NCI-H146 (cell line): ENCODE data around the gene KCNS3.

Experiments used
- DNase-seq: peaks from one replicate; lab custom pipeline; 2025; lab: John Stamatoyannopoulos, UW

The KCNS3 gene, protein sequence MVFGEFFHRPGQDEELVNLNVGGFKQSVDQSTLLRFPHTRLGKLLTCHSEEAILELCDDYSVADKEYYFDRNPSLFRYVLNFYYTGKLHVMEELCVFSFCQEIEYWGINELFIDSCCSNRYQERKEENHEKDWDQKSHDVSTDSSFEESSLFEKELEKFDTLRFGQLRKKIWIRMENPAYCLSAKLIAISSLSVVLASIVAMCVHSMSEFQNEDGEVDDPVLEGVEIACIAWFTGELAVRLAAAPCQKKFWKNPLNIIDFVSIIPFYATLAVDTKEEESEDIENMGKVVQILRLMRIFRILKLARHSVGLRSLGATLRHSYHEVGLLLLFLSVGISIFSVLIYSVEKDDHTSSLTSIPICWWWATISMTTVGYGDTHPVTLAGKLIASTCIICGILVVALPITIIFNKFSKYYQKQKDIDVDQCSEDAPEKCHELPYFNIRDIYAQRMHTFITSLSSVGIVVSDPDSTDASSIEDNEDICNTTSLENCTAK

DNA sequence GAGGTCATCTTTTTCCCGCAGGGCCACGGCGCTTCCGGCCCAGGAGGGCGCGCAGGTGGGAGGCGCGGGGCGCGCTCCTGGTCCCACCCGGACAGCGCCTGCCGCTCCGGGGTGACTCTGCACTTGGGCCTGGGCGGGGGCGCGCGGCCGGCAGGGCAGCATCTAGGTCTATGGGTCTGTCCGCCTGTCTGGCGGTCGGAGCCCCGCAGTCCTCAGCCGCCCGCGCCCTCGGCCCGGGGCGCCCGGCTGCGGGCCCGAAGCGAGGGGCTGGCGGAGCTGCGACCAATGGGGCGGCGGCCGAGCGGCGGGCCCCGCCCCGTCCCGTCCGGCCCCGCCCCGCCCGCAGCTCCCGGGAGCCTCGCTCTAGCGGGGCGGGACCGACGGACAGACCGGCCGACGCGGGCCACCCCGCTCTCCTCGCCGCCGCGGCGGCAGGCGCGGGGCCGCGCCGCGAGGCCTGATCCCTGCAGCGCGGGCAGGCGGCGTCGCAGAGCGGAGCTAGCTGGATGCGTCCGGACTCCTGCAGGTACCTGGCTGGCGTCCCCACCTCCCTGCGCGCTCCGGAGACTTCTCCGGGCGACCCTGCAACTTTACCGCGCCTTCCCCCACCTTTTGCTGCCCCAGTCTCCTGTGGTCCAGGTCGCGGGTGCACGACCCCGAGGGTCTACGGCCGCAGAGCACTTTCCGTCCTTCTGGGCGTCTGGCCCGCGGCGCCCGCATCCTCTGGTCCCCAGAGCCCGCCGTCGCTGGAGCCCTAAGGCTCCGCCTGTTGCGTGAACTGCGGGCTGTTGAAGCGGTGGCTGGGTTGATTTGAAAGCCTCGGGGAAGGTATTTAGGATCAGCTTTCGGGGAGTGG lies at the start of gene KCNS3:
TSS of gene KCNS3 (plus strand) at position 387 of the 856 bp plus-strand sequence. CDS start 52,342 bp downstream, outside the sequence.
- peak; percentile 44 for DNase-seq

DNA sequence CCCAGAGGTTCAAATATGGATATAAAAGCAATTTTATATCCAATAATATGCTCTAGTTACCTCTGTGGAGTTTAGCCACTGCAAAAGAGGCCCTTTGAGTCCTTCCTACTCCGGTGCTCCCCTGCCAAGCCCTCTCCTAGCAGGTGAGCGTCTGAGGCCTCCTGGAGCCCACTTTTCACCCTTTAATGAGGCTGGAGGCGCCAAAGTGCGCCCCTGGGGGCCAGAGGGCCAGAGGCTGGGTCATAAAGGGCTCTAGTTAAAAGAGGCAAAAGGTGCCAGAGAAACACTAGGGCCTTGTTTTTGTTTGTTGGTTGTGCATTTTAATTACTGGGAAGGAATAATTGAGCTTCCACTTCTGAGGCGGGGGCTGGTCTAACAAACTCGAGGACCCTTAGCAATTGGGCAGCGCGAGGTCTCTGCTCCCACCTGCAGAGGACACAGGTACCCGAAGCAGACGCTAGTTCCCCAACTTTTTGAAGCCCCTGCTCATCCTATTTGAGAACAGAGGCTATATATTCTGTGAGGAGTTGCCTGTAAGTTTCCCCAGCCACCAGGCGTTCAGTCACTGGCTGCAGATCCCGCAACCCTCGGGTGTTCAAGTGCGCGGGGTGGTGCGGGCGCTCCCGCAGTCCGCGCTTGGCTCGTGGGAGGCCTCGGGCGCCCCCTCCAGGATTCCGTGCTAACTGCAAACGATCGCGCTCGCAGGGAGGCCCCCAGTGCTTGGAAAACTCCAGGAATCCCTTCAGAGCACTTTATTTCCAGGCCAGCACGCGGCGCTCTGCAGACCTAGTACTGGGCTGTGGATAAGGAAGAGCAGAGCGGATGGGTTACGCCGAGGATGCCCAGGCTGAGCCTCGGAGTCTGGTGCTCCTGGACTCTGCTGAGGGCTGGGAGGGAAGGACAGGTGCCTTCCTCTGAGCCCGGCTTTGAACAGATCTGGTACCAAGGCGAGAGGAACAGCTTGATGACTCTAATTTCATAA lies 48.1 kb upstream of the KCNS3 start:
- no peak for DNase-seq

DNA sequence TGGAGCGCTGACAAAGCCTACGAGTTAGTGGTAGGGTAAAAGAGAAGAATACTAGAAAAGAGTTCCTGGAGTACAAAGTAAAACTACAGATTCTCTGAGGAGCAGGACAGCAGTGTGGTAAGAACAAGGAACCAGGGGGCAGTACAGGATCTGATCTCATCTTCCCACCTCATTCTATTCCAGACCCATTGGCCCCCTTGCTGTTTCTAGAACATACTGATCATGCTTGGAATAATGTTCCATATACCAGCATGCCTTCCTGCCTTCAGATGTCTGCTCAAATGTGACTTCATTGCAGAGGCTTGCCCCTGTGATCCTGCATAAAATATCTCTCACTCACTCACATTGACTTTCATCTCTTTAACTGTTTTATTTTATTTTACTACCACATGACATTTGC lies 43.0 kb upstream of the KCNS3 start:
- no peak for DNase-seq

DNA sequence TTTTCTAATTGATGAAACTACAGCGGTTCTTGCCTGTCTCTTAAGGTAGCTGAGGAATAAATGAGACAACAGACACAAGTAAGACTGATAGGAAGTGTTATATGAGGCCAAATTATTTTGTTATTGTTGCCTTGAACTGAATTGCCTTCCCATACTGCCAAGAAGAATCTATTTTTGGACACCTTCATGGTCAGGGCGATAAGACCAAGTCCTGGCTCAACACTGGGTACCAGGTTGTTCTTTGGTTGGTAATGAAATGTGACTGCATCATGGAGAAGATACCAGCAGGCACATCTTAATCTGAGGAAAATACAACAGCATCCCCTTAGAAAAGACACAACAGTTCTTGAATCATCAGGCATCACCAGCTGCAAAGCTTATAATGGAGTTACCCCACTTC lies 38.5 kb upstream of the KCNS3 start:
- DNase-seq = no peak

DNA sequence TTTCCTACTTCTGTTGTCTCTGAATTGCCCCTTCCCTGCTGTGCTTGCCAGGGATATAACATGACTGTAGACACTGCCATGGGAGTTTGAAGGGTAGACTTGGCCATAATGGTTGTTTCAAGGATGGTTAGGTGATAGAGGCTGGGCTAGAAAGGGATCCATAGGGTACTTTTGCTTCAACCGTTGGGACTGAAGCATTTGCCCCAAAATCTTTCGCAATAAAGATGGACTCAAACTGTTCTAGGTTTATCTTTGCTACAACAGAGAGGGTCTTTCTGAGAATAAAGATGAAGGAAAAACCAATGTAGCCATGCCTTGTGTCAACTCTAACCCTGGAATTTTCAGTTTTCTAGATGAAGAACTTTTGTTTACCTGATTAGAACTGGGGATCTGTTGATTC lies 35.0 kb upstream of the KCNS3 start:
- DNase-seq = no peak

DNA sequence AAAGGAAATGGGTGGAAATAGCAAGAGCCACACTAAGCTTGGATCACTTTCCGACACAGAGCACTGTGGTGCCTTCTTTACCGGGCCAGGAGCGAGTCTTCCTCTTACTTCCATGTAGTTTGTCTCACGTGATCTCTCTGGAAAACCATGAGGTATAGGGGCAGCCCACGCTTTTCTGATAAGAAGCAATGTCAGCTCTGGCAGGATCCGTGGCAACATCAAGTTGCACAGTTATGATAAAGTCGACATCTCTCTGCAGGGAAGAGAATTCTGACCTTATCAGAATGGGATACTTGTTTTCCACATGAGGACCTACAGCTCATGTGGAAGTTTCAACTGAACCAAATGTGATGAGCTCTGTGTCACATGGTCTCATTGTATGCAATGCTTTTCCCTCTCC lies 32.7 kb upstream of the KCNS3 start:
- DNase-seq = no peak

DNA sequence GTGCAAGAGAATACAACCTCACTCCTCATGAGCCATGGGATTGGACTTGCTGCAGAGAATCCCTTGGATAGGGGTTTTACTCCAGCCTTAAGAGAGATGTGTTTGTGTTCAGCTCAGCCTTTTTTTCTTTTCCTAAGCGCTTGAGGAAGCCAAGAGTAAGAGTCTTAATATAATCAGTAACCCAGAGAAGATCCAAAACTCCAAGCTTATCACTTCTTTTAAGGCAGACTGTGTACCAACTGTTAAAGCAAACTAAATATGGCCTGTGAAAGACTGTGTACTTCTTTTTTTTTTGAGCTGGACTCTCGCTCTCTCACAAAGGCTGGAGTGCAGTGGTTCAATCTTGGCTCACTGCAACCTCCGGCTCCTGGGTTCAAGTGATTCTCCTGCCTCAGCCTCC lies 31.8 kb upstream of the KCNS3 start:
- DNase-seq = no peak

DNA sequence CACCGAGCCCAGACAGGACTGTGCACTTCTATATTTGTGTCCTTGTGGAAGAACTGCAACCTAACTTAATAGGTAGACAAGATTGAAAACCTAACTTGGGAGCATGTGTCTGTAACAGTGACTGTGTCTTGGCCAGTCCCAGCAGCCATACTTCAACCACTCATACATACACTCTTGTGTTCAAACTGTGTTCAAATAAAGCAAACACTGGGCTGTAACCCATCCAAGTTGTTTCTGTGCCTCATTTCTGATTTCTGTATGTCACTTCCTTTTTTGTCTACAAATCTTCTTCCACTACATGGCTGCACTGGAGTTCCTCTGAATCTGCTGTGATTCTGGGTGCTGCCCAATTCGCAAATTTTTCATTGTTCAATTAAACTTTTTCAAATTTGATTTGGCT lies 31.2 kb upstream of the KCNS3 start:
- DNase-seq = no peak

DNA sequence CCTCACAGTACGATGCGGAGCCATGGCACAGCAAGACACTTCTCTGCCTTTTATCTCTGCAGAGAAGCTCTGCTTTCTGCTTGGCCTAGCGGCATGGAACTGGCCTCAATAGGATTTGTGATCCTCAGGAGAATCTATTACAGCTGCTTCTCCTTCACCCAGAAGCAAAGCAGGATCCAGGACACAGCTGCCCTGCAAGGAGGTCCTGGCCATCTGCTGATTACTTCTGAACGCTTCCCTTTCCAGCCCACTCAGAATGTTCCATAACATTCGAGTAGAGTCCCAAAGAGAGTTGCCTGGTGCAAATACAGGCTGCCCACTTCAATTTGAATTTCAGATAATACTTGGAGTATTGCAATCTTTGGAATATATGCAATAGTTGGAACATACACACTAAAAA lies 29.2 kb upstream of the KCNS3 start:
- no peak for DNase-seq

DNA sequence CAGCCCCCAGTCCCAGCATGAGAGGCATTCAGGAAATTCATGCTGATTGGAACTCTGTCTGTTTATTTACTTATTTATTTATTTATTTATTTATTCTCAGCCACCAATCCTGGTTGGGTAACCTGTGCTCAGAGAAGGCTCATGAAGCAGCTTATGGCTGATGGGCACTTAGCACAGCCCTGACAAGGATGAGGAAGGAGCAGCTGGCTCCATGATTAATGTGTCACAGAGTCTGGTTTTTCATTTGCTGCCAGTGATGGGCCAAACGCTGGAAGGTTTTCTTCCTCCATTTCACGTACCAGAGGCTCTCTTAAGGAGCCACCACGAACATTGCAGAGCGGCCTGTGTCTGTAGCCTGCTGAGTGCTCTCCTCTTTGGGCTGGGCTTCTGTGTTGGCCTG lies 28.3 kb upstream of the KCNS3 start:
- DNase-seq = no peak

DNA sequence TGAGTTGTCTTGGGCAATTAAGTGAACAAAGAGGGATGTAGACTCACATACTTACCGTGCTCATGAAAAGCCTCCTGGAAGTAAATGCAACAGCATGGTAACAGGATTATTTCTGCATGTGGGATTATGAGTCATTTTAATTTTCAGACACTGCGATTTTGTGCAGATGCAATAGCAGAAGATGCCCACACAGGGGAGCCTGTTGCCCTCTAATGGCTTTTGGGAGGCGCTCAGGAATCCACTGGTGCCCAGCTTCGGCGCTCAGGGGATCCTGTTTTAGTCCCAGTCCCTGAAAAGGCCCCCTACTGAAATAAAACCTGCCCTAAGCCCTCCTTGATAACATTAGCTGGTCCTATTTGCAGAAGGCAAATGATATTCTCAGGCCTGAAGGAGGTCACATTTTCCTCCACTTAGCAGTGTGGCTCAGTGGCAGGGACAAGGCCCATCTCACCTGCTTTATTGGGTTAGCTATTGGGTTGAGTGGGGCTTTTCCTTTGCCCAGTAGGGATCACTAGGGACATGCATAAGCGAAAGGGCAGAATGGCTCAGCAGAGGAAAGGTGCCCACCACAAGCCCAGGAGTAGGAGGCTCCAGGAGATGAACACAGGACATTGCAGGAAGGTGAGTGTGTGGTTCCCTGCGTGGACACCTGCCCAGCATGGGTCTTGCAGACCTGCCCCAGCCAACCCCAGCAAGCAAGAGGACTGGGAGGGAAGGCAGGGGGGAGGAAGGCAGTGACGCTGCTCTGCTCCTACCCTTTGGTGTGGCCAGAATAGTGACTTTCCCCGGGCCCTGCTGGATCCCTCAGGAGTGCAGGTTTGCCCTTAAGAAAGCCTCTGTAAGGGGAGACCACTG lies 26.5 kb upstream of the KCNS3 start:
- DNase-seq = peak; percentile 39

DNA sequence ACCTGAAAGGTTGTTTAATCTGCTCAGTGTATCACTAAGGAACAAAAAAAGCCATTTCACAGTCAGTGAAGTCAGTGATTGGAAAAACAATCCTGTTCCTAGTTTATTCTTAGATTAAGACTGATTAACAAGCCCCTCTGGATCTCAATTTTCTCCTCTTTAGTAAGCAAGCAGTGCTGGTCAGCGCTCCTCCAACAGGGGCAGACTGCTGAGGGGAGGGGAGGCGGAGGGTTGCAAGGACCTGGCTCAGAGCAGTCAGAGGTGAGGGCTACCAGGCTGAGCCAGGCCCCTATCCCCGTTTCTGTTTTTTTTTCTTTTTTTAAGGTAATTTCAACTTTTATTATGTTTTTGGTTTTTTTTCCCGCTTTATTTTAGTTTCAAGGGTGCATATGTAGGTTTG lies 24.7 kb upstream of the KCNS3 start:
- DNase-seq = no peak

DNA sequence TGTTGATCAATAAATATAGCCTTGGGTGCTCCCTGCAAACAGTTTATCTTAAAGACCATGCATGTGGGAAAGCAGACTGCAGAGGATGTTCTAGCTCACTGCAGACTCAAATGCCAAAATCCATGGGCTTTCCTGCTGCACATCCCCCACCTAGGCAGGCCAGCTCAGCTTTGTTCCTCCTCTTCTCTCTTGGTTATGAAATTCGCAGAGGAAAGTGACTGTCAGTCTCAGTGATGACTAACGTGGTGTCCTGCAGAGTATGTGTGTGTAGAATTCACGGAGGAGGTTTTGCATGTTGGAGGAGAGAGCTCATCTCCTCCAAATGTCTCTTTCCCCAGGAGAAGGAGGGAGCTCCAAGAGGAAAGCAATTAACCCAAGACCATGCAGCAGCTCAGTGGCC lies 21.4 kb upstream of the KCNS3 start:
- no peak for DNase-seq

DNA sequence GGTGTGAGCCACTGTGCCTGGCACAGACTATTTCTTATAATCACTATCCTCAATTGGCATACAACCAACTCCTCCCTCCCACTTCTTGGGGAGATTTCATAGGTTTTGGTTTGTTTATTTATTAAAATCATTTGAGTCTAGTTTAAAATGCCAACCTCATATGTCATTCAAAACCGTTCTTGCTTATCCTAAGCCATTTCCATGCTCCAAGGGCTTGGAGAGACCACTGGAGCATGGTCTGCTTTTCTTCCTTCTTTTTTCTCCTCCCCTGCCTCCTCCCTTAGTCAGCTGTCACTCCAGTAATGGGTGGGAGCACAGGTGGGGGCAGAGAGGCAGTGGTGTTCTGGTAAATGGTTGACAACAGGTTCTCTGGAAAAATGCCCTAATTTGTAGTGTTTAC lies 20.4 kb upstream of the KCNS3 start:
- DNase-seq = no peak

DNA sequence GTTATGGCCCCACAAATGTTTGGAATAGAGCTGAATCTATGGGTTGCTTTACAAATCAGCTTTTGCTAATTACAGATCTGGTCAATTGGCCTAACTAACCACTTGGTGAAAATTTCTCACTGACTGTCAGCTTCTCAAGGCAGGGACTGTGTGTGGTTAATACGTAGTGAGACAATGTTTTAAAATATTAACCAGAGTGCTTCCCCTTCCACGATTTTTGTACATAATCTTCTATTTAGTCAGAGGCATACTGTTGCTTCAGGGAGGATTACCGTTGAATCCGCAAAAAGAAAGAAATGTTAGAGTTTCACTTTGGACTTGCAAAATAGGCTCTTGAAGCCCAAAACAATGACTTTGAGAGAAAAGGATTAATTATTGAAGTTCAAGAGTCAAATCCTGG lies 14.9 kb upstream of the KCNS3 start:
- no peak for DNase-seq

DNA sequence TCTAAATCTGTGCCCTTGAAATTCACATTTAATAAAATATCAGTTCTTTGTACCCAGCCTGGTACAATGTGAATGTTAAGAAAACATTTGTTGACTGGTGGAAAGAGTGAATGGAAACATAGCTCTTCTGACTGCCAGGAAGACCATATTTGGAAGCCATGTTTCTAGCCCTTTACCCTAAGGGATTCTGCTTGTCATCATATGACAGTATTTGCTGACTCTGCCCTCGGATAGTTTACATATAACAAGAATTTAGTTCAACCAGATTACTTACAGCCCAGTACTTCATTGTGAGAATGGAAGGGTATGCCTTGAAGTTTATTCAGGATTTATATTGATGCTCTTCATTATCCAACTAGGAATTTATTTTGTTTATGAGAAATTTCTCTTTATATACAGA lies 13.8 kb upstream of the KCNS3 start:
- no peak for DNase-seq

DNA sequence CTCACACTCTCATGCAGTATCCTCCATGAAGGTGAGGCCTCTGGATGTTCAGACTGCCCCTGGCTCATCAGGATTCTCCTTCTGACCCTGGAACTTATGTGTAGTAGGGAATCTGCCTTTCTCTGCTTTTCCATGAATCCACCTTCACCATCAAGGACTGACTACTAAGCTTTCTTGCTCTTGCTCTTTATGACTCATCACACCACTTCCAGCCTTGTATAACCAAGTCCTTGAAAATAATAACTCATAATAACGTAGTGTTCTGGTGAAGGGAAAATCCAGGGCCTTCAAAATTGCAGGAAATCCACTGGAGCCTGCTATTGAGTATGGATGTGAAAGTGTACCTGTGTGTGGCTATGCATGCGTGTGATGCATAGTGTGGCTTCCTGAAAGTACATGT lies 11.3 kb upstream of the KCNS3 start:
- no peak for DNase-seq

DNA sequence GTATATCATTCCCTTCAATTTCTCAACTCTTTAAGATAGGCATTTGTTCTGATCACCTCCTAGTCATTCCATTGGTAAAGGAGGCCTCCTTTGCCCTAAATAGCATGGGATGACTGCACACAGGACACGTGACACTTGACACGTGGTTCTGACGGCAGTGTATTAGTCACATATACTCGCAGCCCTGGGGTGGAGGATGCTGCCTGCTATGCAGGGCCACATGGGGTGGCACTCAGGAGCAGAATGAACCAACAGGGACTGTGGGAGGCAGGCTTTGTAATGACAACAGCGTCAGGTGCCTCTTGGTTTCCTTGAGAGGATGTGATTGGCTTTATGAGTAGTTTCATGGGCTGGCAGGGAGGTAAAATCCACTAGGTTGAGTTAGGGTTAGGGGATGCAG lies 9.3 kb upstream of the KCNS3 start:
- DNase-seq = no peak

DNA sequence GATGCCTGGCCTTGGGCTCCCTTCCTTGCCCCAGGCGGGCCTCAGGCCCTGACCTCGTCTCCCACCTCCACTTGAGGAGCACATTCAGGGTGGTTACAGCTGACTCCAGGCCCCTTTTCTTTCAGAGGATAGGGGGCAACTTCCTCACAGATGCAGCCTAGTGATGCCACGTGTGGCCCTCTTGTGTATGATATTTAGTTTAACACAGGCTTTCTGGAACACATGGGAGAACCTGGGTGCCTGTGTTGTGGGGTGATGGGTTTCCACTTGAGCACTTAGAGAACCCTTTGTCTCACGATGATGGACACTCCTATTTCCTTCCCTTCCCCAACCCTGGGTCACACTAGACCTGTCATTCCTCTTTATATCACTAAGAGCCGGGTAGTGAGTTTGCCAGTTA lies 6.8 kb upstream of the KCNS3 start:
- no peak for DNase-seq

DNA sequence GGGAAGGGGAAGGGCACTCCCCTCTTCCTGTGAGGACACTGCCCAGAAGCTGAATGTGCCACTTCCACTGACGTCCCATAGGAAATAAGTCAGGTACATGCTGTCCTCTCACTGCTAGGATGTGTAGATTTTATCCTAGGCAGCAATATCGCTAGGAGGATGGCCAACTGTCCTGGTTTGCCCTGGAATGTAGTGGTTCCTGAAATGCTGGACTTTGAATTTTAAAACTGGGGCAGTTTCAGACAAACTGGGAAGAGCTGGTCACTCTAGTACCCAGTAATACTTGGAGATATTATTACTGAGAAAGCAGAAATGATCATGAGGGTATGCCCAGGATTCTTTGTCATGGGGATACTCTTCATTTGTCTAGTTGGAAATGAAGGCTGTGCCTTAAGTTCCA lies 5.4 kb upstream of the KCNS3 start:
- no peak for DNase-seq

DNA sequence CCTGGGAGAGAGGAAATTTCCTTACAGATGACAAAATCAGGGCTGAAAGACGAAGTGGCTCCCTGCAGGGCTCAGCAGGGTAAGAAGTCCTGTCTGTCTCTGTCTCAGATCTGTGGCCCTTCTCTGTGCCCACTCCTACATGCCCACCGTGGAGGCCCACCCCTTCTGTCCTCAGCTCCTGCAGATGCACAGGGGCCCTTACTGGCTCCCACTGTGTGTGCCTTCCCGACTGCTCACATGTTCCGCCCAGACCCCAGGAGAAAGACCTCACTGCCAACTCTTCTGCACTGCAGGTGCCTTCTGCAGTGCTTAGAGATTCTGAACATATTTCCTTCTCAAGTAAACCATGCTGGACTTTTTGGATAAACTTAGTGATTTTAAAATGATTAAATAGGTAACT lies 1.9 kb upstream of the KCNS3 start:
- DNase-seq = no peak
